ENCODE data around the gene CNGB1. TPM values are rescaled to one million over a fixed set of nuclear protein-coding genes. Genes with fewer than 3 reads are reported as not detected.

The CNGB1 gene
- total RNA-seq, 1 experiment from 2014 or later = not detected

DNA sequence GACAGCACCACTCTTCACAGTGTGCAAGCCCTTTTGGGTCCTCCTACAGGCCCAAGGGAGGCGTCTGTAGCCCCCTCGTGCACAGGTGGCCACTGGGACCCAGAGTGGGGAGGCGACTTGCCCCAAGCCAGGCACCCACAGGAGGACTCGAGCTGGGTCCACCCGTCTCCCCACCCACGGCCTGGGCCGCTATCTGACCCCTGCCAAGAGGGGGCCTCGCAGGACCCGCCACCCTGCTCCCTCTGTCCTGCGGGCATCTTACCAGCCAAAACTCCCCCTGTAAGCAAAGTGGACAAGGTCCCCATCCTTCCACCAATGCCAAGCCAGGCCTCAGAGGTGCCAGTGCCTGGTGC, 31.1 kb downstream of the CNGB1 start:
- no peaks in the 10 kb centered on the region for H3K27me3 ChIP-seq (ENCODE audit: insufficient read depth, low read length)
- no peak for DNase-seq (ENCODE audit: low read depth, low spot score)
- BruUV-seq (replicated peaks) = no TSS peak
- H3K27ac ChIP-seq (ENCODE audit: low read depth, low read length) = no peak overlapping the region; the same call in 1 of the 2 replicates
- ChIA-PET RAD21 (ENCODE audit: low non-redundant PET in 1 of 2, low total read pairs in 2 of 2, uncharacterized antibody in 2 of 2, unreplicated experiment in 2 of 2) (no interaction called here), POLR2A (no interaction called here), CTCF (interaction anchor here (1.2 to 2.2 kb wide), 4 partner anchors 9 to 175 kb away, joined by 3 to 8 read pairs (median 6); no protein-coding TSS in a partner anchor)
- no peaks in the 10 kb centered on the region for H4K20me1 ChIP-seq (ENCODE audit: insufficient read depth)
- no peaks in the 10 kb centered on the region for H3K9me3 ChIP-seq (ENCODE audit: control insufficient read depth in 1 of 2, insufficient read depth in 1 of 2, low read depth in 1 of 2, low read length in 2 of 2)
- intact Hi-C loops (cut with micrococcal nuclease) = no loop called here
- H3K4me2 ChIP-seq (ENCODE audit: low read length) = no peak overlapping the region
- H3K4me1 ChIP-seq (ENCODE audit: control insufficient read depth in 1 of 2, insufficient read depth in 2 of 2, low read length in 2 of 2) = no peaks in the 10 kb centered on the region
- H3K4me3 ChIP-seq (replicated peaks in 1 of 2; ENCODE audit: low read depth in 1 of 2, low read length in 2 of 2) = no peak overlapping the region
- peak; percentile 46 for ATAC-seq
- no peaks in the 10 kb centered on the region for H3K9me2 ChIP-seq (ENCODE audit: insufficient read depth)
- H3K9ac ChIP-seq (ENCODE audit: low read length) = no peak overlapping the region
- TF ChIP-seq POLR2A (IDR thresholded peaks at IDR 0.05; ENCODE audit: borderline replicate concordance, extremely low read depth, insufficient read depth, insufficient read length) = no peak
- TF ChIP-seq, protein P1, sequence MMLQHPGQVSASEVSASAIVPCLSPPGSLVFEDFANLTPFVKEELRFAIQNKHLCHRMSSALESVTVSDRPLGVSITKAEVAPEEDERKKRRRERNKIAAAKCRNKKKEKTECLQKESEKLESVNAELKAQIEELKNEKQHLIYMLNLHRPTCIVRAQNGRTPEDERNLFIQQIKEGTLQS (IDR thresholded peaks at IDR 0.05) = no peak
- TF ChIP-seq, protein P2, sequence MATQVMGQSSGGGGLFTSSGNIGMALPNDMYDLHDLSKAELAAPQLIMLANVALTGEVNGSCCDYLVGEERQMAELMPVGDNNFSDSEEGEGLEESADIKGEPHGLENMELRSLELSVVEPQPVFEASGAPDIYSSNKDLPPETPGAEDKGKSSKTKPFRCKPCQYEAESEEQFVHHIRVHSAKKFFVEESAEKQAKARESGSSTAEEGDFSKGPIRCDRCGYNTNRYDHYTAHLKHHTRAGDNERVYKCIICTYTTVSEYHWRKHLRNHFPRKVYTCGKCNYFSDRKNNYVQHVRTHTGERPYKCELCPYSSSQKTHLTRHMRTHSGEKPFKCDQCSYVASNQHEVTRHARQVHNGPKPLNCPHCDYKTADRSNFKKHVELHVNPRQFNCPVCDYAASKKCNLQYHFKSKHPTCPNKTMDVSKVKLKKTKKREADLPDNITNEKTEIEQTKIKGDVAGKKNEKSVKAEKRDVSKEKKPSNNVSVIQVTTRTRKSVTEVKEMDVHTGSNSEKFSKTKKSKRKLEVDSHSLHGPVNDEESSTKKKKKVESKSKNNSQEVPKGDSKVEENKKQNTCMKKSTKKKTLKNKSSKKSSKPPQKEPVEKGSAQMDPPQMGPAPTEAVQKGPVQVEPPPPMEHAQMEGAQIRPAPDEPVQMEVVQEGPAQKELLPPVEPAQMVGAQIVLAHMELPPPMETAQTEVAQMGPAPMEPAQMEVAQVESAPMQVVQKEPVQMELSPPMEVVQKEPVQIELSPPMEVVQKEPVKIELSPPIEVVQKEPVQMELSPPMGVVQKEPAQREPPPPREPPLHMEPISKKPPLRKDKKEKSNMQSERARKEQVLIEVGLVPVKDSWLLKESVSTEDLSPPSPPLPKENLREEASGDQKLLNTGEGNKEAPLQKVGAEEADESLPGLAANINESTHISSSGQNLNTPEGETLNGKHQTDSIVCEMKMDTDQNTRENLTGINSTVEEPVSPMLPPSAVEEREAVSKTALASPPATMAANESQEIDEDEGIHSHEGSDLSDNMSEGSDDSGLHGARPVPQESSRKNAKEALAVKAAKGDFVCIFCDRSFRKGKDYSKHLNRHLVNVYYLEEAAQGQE (IDR thresholded peaks at IDR 0.05; ENCODE audit: low read depth) = no peak
- no peak for TF ChIP-seq CEBPB (IDR thresholded peaks at IDR 0.05; ENCODE audit: low read depth)
- TF ChIP-seq, protein P3, sequence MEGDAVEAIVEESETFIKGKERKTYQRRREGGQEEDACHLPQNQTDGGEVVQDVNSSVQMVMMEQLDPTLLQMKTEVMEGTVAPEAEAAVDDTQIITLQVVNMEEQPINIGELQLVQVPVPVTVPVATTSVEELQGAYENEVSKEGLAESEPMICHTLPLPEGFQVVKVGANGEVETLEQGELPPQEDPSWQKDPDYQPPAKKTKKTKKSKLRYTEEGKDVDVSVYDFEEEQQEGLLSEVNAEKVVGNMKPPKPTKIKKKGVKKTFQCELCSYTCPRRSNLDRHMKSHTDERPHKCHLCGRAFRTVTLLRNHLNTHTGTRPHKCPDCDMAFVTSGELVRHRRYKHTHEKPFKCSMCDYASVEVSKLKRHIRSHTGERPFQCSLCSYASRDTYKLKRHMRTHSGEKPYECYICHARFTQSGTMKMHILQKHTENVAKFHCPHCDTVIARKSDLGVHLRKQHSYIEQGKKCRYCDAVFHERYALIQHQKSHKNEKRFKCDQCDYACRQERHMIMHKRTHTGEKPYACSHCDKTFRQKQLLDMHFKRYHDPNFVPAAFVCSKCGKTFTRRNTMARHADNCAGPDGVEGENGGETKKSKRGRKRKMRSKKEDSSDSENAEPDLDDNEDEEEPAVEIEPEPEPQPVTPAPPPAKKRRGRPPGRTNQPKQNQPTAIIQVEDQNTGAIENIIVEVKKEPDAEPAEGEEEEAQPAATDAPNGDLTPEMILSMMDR (IDR thresholded peaks at IDR 0.05 in 2 of 3, conservative IDR thresholded peaks at IDR 0.05 in 1 of 3; ENCODE audit: borderline replicate concordance in 1 of 3, insufficient read depth in 1 of 3, low read depth in 2 of 3, low read length in 2 of 3) = no peak
- no peak for TF ChIP-seq SP1 (IDR thresholded peaks at IDR 0.05; ENCODE audit: low read depth)
- TF ChIP-seq SIN3A (IDR thresholded peaks at IDR 0.05; ENCODE audit: low read depth) = no peak
- TF ChIP-seq EZH2 (IDR thresholded peaks at IDR 0.05) = no peak
- H2AFZ ChIP-seq (ENCODE audit: low read depth, low read length, poor library complexity, severe bottlenecking) = no peak overlapping the region
- no peaks in the 10 kb centered on the region for H3K36me3 ChIP-seq (ENCODE audit: control insufficient read depth in 1 of 2, insufficient read depth in 2 of 2, low read length in 2 of 2)
- no peaks in the 10 kb centered on the region for H3K79me2 ChIP-seq (ENCODE audit: insufficient read depth, low read length)

All from HCT116 (cell line).